ENCODE measurements around the gene PSMG2. TPM values are rescaled to one million over a fixed set of nuclear protein-coding genes. Genes with fewer than 3 reads are reported as not detected.

The PSMG2 gene
- polyA plus RNA-seq, 3 donors = 37.1 to 143 (median 118) TPM

GRCh38 chr18:12745095-12745795 is 42.4 kb downstream of the PSMG2 start:
- Histone ChIP-seq H3K4me3 (replicated peaks in 1 of 3; ENCODE audit: low read depth in 2 of 3, low read length in 3 of 3) (no peak overlapping the region), H3K36me3 (replicated peaks in 1 of 2; ENCODE audit: control insufficient read depth in 1 of 2, insufficient read depth in 2 of 2, low read length in 2 of 2) (no peaks in the 10 kb centered on the region), H3K27ac (ENCODE audit: low read depth in 1 of 2, low read length in 2 of 2) (no peak overlapping the region), H3K79me2 (ENCODE audit: insufficient read depth, low read length) (no peaks in the 10 kb centered on the region), H3K9ac (ENCODE audit: insufficient read depth, low read length, poor library complexity, severe bottlenecking) (no peak overlapping the region), H4K20me1 (ENCODE audit: insufficient read depth, low read length) (no peaks in the 10 kb centered on the region), H3K27me3 (ENCODE audit: control insufficient read depth in 2 of 2, insufficient read depth in 2 of 2, low read length in 2 of 2) (no peaks in the 10 kb centered on the region), H3K4me1 (ENCODE audit: control insufficient read depth in 1 of 2, insufficient read depth in 2 of 2, low read length in 2 of 2) (no peaks in the 10 kb centered on the region), H2AFZ (ENCODE audit: insufficient read depth, low read depth, low read length, poor library complexity, severe bottlenecking) (peak overlapping the region; percentile 31), H3K4me2 (replicated peaks; ENCODE audit: extremely low read depth, low read length, poor library complexity, severe bottlenecking) (no peak overlapping the region), H3K9me3 (replicated peaks in 1 of 2; ENCODE audit: control insufficient read depth in 1 of 2, insufficient read depth in 1 of 2, low read length in 2 of 2) (no peaks in the 10 kb centered on the region)
- intact Hi-C loops (cut with micrococcal nuclease) = loop anchor here in 1 of 2 donors (5.0 kb wide), 1 partner anchor 147 kb away; no protein-coding TSS in a partner anchor
- WGBS (ENCODE audit: insufficient coverage) = no CpG with 5 or more reads among the region's 7 CpGs
- H3K27ac Mint-ChIP-seq = no peak overlapping the region
- no peak overlapping the region for H3K4me3 Mint-ChIP-seq
- H3K4me1 Mint-ChIP-seq = no peaks in the 10 kb centered on the region
- TF ChIP-seq CTCF (IDR thresholded peaks at IDR 0.05) = no peak
- H3K36me3 Mint-ChIP-seq = no peaks in the 10 kb centered on the region
- no peak for DNase-seq
- no peaks in the 10 kb centered on the region for H3K9me3 Mint-ChIP-seq
- H3K27me3 Mint-ChIP-seq (ENCODE audit: low read depth in 3 of 3) = peaks cover 0 to 3% (median 2%) of the 10 kb centered on the region in 3 donors

- peaks cover 0 to 4% (median 3%) of the 10 kb centered on the region in 3 donors for H3K27me3 Mint-ChIP-seq (ENCODE audit: low read depth in 3 of 3)
- Histone ChIP-seq H3K27me3 (ENCODE audit: control insufficient read depth in 2 of 2, insufficient read depth in 2 of 2, low read length in 2 of 2) (no peaks in the 10 kb centered on the region), H3K4me1 (ENCODE audit: control insufficient read depth in 1 of 2, insufficient read depth in 2 of 2, low read length in 2 of 2) (no peaks in the 10 kb centered on the region), H3K4me3 (replicated peaks in 1 of 3; ENCODE audit: low read depth in 2 of 3, low read length in 3 of 3) (no peak overlapping the region), H3K9me3 (replicated peaks in 1 of 2; ENCODE audit: control insufficient read depth in 1 of 2, insufficient read depth in 1 of 2, low read length in 2 of 2) (no peaks in the 10 kb centered on the region), H2AFZ (ENCODE audit: insufficient read depth, low read depth, low read length, poor library complexity, severe bottlenecking) (no peak overlapping the region), H3K4me2 (replicated peaks; ENCODE audit: extremely low read depth, low read length, poor library complexity, severe bottlenecking) (no peak overlapping the region), H3K79me2 (ENCODE audit: insufficient read depth, low read length) (no peaks in the 10 kb centered on the region), H3K36me3 (replicated peaks in 1 of 2; ENCODE audit: control insufficient read depth in 1 of 2, insufficient read depth in 2 of 2, low read length in 2 of 2) (no peaks in the 10 kb centered on the region), H3K9ac (ENCODE audit: insufficient read depth, low read length, poor library complexity, severe bottlenecking) (no peak overlapping the region), H3K27ac (ENCODE audit: low read depth in 1 of 2, low read length in 2 of 2) (no peak overlapping the region), H4K20me1 (ENCODE audit: insufficient read depth, low read length) (no peaks in the 10 kb centered on the region)
- H3K4me1 Mint-ChIP-seq = no peaks in the 10 kb centered on the region
- TF ChIP-seq CTCF (IDR thresholded peaks at IDR 0.05) = no peak
- H3K36me3 Mint-ChIP-seq = no peaks in the 10 kb centered on the region
- DNase-seq = no peak
- H3K4me3 Mint-ChIP-seq = no peak overlapping the region
- WGBS (ENCODE audit: insufficient coverage) = no CpG with 5 or more reads among the region's 8 CpGs
- intact Hi-C loops (cut with micrococcal nuclease) = loop anchor here in 1 of 2 donors (5.0 kb wide), 1 partner anchor 145 kb away; no protein-coding TSS in a partner anchor
- peaks cover 0 to 3% (median 0%) of the 10 kb centered on the region in 7 donors for H3K9me3 Mint-ChIP-seq
- no peak overlapping the region for H3K27ac Mint-ChIP-seq
These were observed 44.9 kb downstream of the PSMG2 start for GRCh38 chr18:12747530-12748315.
